GM21619 (cell line): ENCODE results near the gene WIPF1.
"Not testable (repeated sequence)": the region's sequence is repeated elsewhere in the genome, so short reads cannot be mapped to it uniquely, and the experiment has no call there.

Source experiments
- ATAC-seq: cut with Tn5 transposase; IDR thresholded peaks from one replicate; pipeline ENCODE4 v1.9.1; 2021; ENCODE audit not compliant: unreplicated experiment

WIPF1 gene

GRCh38 chr2:174575124-174575776 lies 22.4 kb downstream of the WIPF1 start:
- ATAC-seq = no peak

GRCh38 chr2:174574657-174575056 lies 22.9 kb downstream of the WIPF1 start:
- no peak for ATAC-seq

GRCh38 chr2:174573621-174574081 lies 24.0 kb downstream of the WIPF1 start:
- ATAC-seq = no peak

GRCh38 chr2:174572556-174572955 lies 25.0 kb downstream of the WIPF1 start:
- ATAC-seq = no peak

GRCh38 chr2:174571669-174572323 lies 25.8 kb downstream of the WIPF1 start:
- no peak for ATAC-seq

- ATAC-seq = no peak
Observed at GRCh38 chr2:174570318-174570958, 27.2 kb downstream of the WIPF1 start.

GRCh38 chr2:174569678-174570077 lies 27.9 kb downstream of the WIPF1 start:
- no peak for ATAC-seq

GRCh38 chr2:174568425-174568824 lies 29.2 kb downstream of the WIPF1 start:
- no peak for ATAC-seq

- no peak for ATAC-seq
Observed at GRCh38 chr2:174566871-174567270, 30.7 kb downstream of the WIPF1 start.

GRCh38 chr2:174563530-174564282 lies 33.9 kb downstream of the WIPF1 start:
- ATAC-seq = no peak

- no peak for ATAC-seq
Observed at GRCh38 chr2:174561972-174562370, 35.6 kb downstream of the WIPF1 start.

GRCh38 chr2:174561283-174561971 lies 36.2 kb downstream of the WIPF1 start:
- ATAC-seq = no peak

- ATAC-seq = no peak
Observed at GRCh38 chr2:174560737-174561136, 36.9 kb downstream of the WIPF1 start.

GRCh38 chr2:174555998-174556397 lies 41.6 kb downstream of the WIPF1 start:
- ATAC-seq = no peak

GRCh38 chr2:174554529-174555150 lies 43.0 kb downstream of the WIPF1 start:
- ATAC-seq = no peak

GRCh38 chr2:174553811-174554493 lies 43.7 kb downstream of the WIPF1 start:
- no peak for ATAC-seq

- ATAC-seq = no peak
Observed at GRCh38 chr2:174552880-174553279, 44.7 kb downstream of the WIPF1 start.

GRCh38 chr2:174551697-174552096 lies 45.9 kb downstream of the WIPF1 start:
- no peak for ATAC-seq

GRCh38 chr2:174548646-174549045 lies 49.0 kb downstream of the WIPF1 start:
- not testable (repeated sequence) for ATAC-seq

- not testable (repeated sequence) for ATAC-seq
Observed at GRCh38 chr2:174548021-174548420, 49.6 kb downstream of the WIPF1 start.
